H9 (cell line): ENCODE measurements around the gene MRC2. TPM values are rescaled to one million over a fixed set of nuclear protein-coding genes. Genes with fewer than 3 reads are reported as not detected.

ENCODE experiments used
- DNase-seq: peaks from one replicate; pipeline ENCODE4 v3.0.0-alpha.2; 2017
- H2AFZ ChIP-seq: one replicate; pipeline ENCODE4 v1.6.1; 2013; ENCODE audit warnings: mild to moderate bottlenecking, low read length, control low read depth, moderate library complexity
- H2AK5ac ChIP-seq: 2 replicates; pipeline ENCODE4 v1.6.1; 2013; ENCODE audit warnings: low read length, control low read depth, mixed read lengths; ENCODE audit not compliant: insufficient read length
- H2BK120ac ChIP-seq: one replicate; pipeline ENCODE4 v1.6.1; 2013; ENCODE audit warnings: low read depth, mild to moderate bottlenecking, low read length, control low read depth, inconsistent platforms; ENCODE audit not compliant: poor library complexity, severe bottlenecking
- H2BK12ac ChIP-seq: 2 replicates; pipeline ENCODE4 v1.6.1; 2013; ENCODE audit warnings: low read length, control low read depth, mixed read lengths, low read depth; ENCODE audit not compliant: insufficient read length
- H2BK15ac ChIP-seq: 2 replicates; pipeline ENCODE4 v1.6.1; 2013; ENCODE audit warnings: low read depth, low read length, control low read depth
- H2BK20ac ChIP-seq: one replicate; pipeline ENCODE4 v1.6.1; 2013; ENCODE audit warnings: low read depth, mild to moderate bottlenecking, low read length, control low read depth, inconsistent platforms; ENCODE audit not compliant: poor library complexity, severe bottlenecking
- H2BK5ac ChIP-seq: 2 replicates; pipeline ENCODE4 v1.6.1; 2013; ENCODE audit warnings: low read length, control low read depth, mixed read lengths; ENCODE audit not compliant: insufficient read length
- H3K14ac ChIP-seq: 2 replicates; pipeline ENCODE4 v1.6.1; 2013; ENCODE audit warnings: low read length, control low read depth; ENCODE audit not compliant: insufficient read depth
- H3K18ac ChIP-seq: 2 replicates; pipeline ENCODE4 v1.6.1; 2013; ENCODE audit warnings: low read depth, mild to moderate bottlenecking, mixed read lengths, low read length, control low read depth; ENCODE audit not compliant: insufficient read length
- H3K23ac ChIP-seq: 2 replicates; pipeline ENCODE4 v1.6.1; 2013; ENCODE audit warnings: low read length, control low read depth, mixed read lengths, low read depth; ENCODE audit not compliant: insufficient read length
- H3K23me2 ChIP-seq: 2 replicates; pipeline ENCODE4 v1.6.1; 2013; ENCODE audit warnings: low read depth, mild to moderate bottlenecking, mixed read lengths, low read length, control low read depth; ENCODE audit not compliant: insufficient read length, poor library complexity, severe bottlenecking
- H3K27ac ChIP-seq: 2 replicates; pipeline ENCODE4 v1.5.1; 2013; ENCODE audit warnings: low read length, control low read depth, mixed read lengths, low read depth; ENCODE audit not compliant: insufficient read length
- H3K27me3 ChIP-seq: 2 replicates; pipeline ENCODE4 v1.6.1; 2013; ENCODE audit warnings: low read length, control low read depth, inconsistent platforms; ENCODE audit not compliant: insufficient read depth
- H3K4ac ChIP-seq: 2 replicates; pipeline ENCODE4 v1.6.1; 2013; ENCODE audit warnings: low read depth, mild to moderate bottlenecking, control low read depth, inconsistent platforms, low read length, moderate library complexity
- H3K4me1 ChIP-seq: 2 replicates; pipeline ENCODE4 v1.6.1; 2013; ENCODE audit warnings: low read length, control low read depth, inconsistent platforms; ENCODE audit not compliant: insufficient read depth
- H3K4me2 ChIP-seq: 2 replicates; pipeline ENCODE4 v1.6.1; 2013; ENCODE audit warnings: low read length, control low read depth, mixed read lengths; ENCODE audit not compliant: insufficient read length, insufficient read depth
- H3K56ac ChIP-seq: 2 replicates; pipeline ENCODE4 v1.6.1; 2013; ENCODE audit warnings: low read depth, mild to moderate bottlenecking, mixed read lengths, low read length, control low read depth; ENCODE audit not compliant: insufficient read length
- H3K79me1 ChIP-seq: 2 replicates; pipeline ENCODE4 v1.6.1; 2013; ENCODE audit warnings: low read depth, mild to moderate bottlenecking, moderate library complexity, low read length, control low read depth, inconsistent platforms; ENCODE audit not compliant: insufficient read depth, poor library complexity, severe bottlenecking
- H3K79me2 ChIP-seq: 2 replicates; pipeline ENCODE4 v1.6.1; 2013; ENCODE audit warnings: low read length, control low read depth, inconsistent platforms; ENCODE audit not compliant: insufficient read depth
- H3K9ac ChIP-seq: 2 replicates; pipeline ENCODE4 v1.6.1; 2013; ENCODE audit warnings: low read length, control low read depth, mixed read lengths; ENCODE audit not compliant: insufficient read length; ENCODE audit errors: extremely low read depth
- H3K9me3 ChIP-seq: one replicate; pipeline ENCODE4 v1.6.1; 2013; ENCODE audit warnings: low read depth, low read length, inconsistent platforms; ENCODE audit not compliant: control insufficient read depth
- H3T11ph ChIP-seq: one replicate; pipeline ENCODE4 v1.6.1; 2013; ENCODE audit warnings: mild to moderate bottlenecking, low read length, control low read depth, inconsistent platforms
- H4K20me1 ChIP-seq: one replicate; pipeline ENCODE4 v1.6.1; 2013; ENCODE audit not compliant: control insufficient read depth, insufficient read length, insufficient read depth
- H4K5ac ChIP-seq: 2 replicates; pipeline ENCODE4 v1.6.1; 2013; ENCODE audit warnings: low read depth, mild to moderate bottlenecking, mixed read lengths, low read length, control low read depth; ENCODE audit not compliant: insufficient read length
- H4K8ac ChIP-seq: replicated peaks from 2 replicates; pipeline ENCODE4 v1.6.1; 2013; ENCODE audit warnings: low read length, control low read depth, mixed read lengths, low read depth; ENCODE audit not compliant: insufficient read length
- H4K91ac ChIP-seq: 2 replicates; pipeline ENCODE4 v1.6.1; 2013; ENCODE audit warnings: low read depth, mild to moderate bottlenecking, moderate library complexity, mixed read lengths, low read length, control low read depth; ENCODE audit not compliant: insufficient read length
- H3K27ac Mint-ChIP-seq, 3 experiments: 2 replicates in 2 of 3; 3 replicates in 1 of 3; pipeline ENCODE4 v1.8.0; 2020 to 2021; ENCODE audit warnings: mixed read lengths in 3 of 3, mild to moderate bottlenecking in 1 of 3, moderate library complexity in 1 of 3
- H3K27me3 Mint-ChIP-seq: 2 replicates; pipeline ENCODE4 v1.8.0; 2021; ENCODE audit warnings: low read depth, mild to moderate bottlenecking, moderate library complexity, mixed read lengths
- H3K36me3 Mint-ChIP-seq, 3 experiments: 2 replicates in 2 of 3; 3 replicates in 1 of 3; pipeline ENCODE4 v1.8.0; 2020 to 2021; ENCODE audit warnings: low read depth in 3 of 3, mixed read lengths in 3 of 3; ENCODE audit not compliant: insufficient read depth in 1 of 3
- H3K4me1 Mint-ChIP-seq, 2 experiments: 2 replicates each; pipeline ENCODE4 v1.8.0; 2020; ENCODE audit warnings: mixed read lengths in 2 of 2
- H3K4me3 Mint-ChIP-seq, 2 experiments: 2 replicates in 1 of 2; 3 replicates in 1 of 2; pipeline ENCODE4 v1.8.0; 2020 to 2021; ENCODE audit warnings: mild to moderate bottlenecking in 2 of 2, mixed read lengths in 2 of 2, moderate library complexity in 1 of 2
- H3K9me3 Mint-ChIP-seq, 2 experiments: 2 replicates in 1 of 2; 3 replicates in 1 of 2; pipeline ENCODE4 v1.8.0; 2020; ENCODE audit warnings: mild to moderate bottlenecking in 2 of 2, mixed read lengths in 2 of 2, moderate library complexity in 1 of 2
- CTCF ChIP-seq: fragments of 200-600 bp; sonication (generic); conservative IDR thresholded peaks from 3 replicates; pipeline ENCODE4 v1.8.0; 2021; ENCODE audit warnings: antibody characterized with exemption, mild to moderate bottlenecking
- WGBS: extraction: QIAGEN DNeasy Blood & Tissue Kit; methylation state at CpG from one replicate; pipeline ENCODE4 v1.1.7; 2013; ENCODE audit warnings: missing lambda C conversion rate, low lambda C conversion rate, mixed read lengths; ENCODE audit not compliant: insufficient read length; ENCODE audit errors: extremely low coverage; 5-methylcytosine and 5-hydroxymethylcytosine counted together
- total RNA-seq: library from RNA; stranded (reverse); gene quantifications from 2 replicates; pipeline ENCODE4 v1.2.1, GENCODE V29; 2021

Gene MRC2
- total RNA-seq, 1 experiment from 2014 or later: 18.7 TPM

GRCh38 chr17:62689441-62690167 lies 62.1 kb downstream of the MRC2 start:
- Histone ChIP-seq H2BK120ac (no peak overlapping the region), H3K4me2 (no peak overlapping the region), H4K8ac (no peak overlapping the region), H2BK20ac (no peak overlapping the region), H2BK15ac (no peak overlapping the region), H3K27me3 (no peaks in the 10 kb centered on the region), H3K79me2 (no peaks in the 10 kb centered on the region), H2BK5ac (no peak overlapping the region), H3K23me2 (no peaks in the 10 kb centered on the region), H2AK5ac (no peak overlapping the region), H3K9ac (no peak overlapping the region), H3K4ac (no peak overlapping the region), H3K79me1 (no peaks in the 10 kb centered on the region), H3T11ph (no peak overlapping the region), H3K18ac (no peak overlapping the region), H3K14ac (no peak overlapping the region), H3K9me3 (no peaks in the 10 kb centered on the region), H4K20me1 (peaks cover 2% of the 10 kb centered on the region), H3K27ac (no peak overlapping the region), H2AFZ (no peak overlapping the region), H4K91ac (no peak overlapping the region), H3K56ac (no peak overlapping the region), H4K5ac (no peak overlapping the region), H3K4me1 (no peaks in the 10 kb centered on the region), H3K23ac (no peak overlapping the region), H2BK12ac (no peak overlapping the region)
- no peak for TF ChIP-seq CTCF
- Mint-ChIP-seq H3K27ac (no peak overlapping the region), H3K27me3 (no peaks in the 10 kb centered on the region), H3K4me1 (peaks cover 0 to 15% of the 10 kb centered on the region in 2 experiments; a peak in 2 of 4 replicates), H3K4me3 (no peak overlapping the region), H3K9me3 (peaks cover 3% of the 10 kb centered on the region in 2 experiments; a peak in 1 of 5 replicates), H3K36me3 (peaks cover 10 to 17% (median 13%) of the 10 kb centered on the region in 3 experiments; a peak in 6 of 7 replicates)
- peak; percentile 28 for DNase-seq
- no CpG with 5 or more reads among the region's 37 CpGs for WGBS
